Astrocyte of the cerebellum (primary cell): ENCODE measurements around the gene CNTNAP2.

Source experiments
- DNase-seq: peaks from one replicate; pipeline ENCODE4 v3.0.0-alpha.2; 2011; ENCODE audit warnings: low read depth
- H3K4me3 ChIP-seq: 2 replicates; pipeline ENCODE4 v1.5.1; 2011; ENCODE audit warnings: mild to moderate bottlenecking, low read depth, low read length, moderate library complexity
- in situ Hi-C: cut with HindIII; loops from 2 replicates; pipeline ENCODE4 v1.10.0; 2017; ENCODE audit warnings: low sequenced_read_pairs
- TF ChIP-seq, protein P1 (sequence below): IDR thresholded peaks from 2 replicates; pipeline ENCODE4 v1.5.1; 2012; ENCODE audit warnings: low read length, low read depth, moderate library complexity, mild to moderate bottlenecking; ENCODE audit errors: missing control alignments

The CNTNAP2 gene

DNA sequence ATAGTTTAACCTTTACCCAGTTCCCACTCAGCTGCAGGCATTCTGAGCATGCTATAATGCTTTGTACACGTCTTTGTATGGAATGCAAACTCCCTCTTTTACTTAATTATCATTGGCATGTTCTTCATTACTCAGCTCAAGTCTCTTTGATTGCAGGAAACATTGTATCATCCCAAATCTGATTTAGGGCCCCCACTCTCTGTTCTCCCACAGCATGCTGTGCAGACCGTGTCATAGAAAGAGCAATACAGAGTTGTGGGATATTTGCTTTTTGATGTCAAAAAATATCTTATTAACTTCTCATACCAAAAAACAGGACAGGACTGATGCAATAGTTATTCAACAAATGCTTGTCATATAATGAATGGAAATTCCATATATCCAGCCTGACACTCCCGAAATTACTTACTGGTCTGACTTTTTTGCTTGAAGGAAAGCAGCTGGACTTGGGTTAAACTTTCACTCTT lies 1392.5 kb downstream of the CNTNAP2 start:
- in situ Hi-C loops: loop anchor here (25.0 kb wide), 1 partner anchor 97 kb away; no protein-coding TSS in a partner anchor
- TF ChIP-seq, protein P1, sequence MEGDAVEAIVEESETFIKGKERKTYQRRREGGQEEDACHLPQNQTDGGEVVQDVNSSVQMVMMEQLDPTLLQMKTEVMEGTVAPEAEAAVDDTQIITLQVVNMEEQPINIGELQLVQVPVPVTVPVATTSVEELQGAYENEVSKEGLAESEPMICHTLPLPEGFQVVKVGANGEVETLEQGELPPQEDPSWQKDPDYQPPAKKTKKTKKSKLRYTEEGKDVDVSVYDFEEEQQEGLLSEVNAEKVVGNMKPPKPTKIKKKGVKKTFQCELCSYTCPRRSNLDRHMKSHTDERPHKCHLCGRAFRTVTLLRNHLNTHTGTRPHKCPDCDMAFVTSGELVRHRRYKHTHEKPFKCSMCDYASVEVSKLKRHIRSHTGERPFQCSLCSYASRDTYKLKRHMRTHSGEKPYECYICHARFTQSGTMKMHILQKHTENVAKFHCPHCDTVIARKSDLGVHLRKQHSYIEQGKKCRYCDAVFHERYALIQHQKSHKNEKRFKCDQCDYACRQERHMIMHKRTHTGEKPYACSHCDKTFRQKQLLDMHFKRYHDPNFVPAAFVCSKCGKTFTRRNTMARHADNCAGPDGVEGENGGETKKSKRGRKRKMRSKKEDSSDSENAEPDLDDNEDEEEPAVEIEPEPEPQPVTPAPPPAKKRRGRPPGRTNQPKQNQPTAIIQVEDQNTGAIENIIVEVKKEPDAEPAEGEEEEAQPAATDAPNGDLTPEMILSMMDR: no peak
- no peak for DNase-seq
- H3K4me3 ChIP-seq: no peak overlapping the region

DNA sequence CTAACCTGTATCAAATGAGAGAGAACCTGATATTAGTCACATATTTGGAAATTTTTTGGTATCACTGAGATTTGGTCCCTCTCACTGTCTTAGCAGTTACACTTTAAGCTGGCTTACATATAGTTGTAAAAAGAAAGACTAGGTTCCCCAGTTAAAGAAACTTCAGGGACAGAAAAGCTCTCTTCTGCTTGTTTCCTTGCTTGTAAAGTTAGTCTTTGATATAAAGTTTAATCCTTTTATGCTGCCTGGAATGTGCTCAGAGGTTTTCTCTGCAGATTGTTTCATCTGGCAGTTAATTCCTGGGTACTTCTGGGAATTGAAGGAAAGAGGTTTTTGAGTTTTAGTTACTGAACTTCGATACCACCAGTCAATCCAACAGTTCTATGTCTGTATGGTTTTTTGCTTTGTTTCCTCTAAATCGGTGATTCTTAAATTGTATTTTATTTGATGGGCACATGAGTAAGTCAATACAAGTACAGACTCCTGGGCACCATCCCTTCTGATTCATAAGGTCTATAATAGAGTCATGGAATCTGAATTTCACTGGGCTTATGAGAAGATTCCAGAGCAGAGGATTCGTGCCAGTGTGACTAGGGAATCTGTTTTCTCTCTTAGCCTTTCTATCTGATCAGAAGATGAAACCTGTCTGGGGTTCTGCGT lies 1393.1 kb downstream of the CNTNAP2 start:
- DNase-seq: no peak
- TF ChIP-seq, protein P1: no peak
- no peak overlapping the region for H3K4me3 ChIP-seq
- in situ Hi-C loops: loop anchor here (25.0 kb wide), 1 partner anchor 97 kb away; no protein-coding TSS in a partner anchor

DNA sequence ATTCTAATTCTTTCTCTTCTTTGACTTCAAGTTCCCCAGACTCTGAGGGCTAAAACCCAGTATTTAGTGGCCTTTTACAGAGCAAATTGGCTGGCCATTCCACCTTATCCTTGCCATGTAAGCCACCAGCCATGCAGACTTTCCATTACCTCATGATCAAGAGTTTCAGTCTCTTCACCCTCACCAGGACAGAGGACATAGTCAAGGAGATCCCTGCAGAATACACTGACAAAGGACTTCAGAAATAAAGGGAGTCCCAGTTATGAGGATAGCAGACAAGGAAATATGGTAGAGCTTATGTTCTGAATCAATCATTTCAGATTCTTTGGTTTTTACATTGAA lies 1393.6 kb downstream of the CNTNAP2 start:
- DNase-seq: no peak
- in situ Hi-C loops: loop anchor here (25.0 kb wide), 1 partner anchor 98 kb away; no protein-coding TSS in a partner anchor
- no peak overlapping the region for H3K4me3 ChIP-seq
- TF ChIP-seq, protein P1: no peak

DNA sequence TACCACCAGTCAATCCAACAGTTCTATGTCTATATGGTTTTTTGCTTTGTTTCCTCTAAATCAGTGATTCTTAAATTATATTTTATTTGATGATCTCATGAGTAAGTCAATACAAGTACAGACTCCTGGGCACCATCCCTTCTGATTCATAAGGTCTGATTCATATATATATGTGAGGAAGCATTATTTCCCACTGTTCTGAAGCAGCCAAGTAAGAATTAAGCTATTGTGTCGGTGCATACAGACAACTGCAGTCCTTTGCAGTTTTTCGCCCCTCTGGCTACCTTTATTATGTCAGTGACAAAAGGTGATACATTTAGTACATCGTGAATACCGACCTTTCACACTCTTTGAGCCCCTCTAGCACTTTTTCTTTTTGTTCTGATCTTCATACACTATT lies 1394.3 kb downstream of the CNTNAP2 start:
- TF ChIP-seq, protein P1: no peak
- peak; percentile 9 for DNase-seq
- in situ Hi-C loops: loop anchor here (25.0 kb wide), 1 partner anchor 99 kb away; no protein-coding TSS in a partner anchor
- H3K4me3 ChIP-seq: no peak overlapping the region

DNA sequence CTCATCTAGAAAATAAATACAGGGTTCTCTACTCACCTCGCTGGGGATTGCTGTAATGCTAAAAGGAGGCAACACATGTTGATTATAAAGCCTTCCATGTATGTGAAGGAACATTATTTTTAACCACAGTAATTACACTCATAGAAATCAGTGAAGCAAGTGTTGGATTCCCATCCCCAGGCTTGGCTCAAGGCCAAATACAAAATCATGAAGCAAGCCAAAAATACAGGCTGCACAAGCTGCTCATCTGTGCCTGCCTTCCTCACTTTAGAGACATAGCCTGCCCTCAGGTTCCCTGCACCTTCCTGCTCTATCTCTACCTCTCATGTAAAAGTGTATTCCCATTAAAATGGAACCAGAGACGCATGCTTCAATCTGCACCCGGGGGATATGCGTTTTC lies 1396.8 kb downstream of the CNTNAP2 start:
- no peak for DNase-seq
- H3K4me3 ChIP-seq: no peak overlapping the region
- TF ChIP-seq, protein P1: no peak
- in situ Hi-C loops: loop anchor here (25.0 kb wide), 1 partner anchor 101 kb away; no protein-coding TSS in a partner anchor

DNA sequence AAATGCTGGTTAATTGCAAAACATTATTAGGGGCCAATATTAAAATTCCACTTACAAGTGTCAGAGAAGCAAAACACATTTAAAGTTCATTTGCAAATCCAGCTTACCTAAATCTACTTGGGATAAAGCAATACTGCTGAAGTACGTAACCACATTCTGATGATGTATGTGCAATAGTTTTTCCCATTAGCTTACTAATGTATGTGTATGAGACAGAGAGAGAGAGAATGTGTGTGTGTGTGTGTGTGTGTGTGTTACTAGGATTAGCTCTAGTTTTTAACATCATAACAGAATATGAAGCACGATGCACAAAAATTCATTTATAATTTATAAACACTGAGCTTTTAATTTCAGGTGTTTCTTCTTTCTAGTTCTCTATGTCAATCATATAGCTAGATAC lies 1399.8 kb downstream of the CNTNAP2 start:
- DNase-seq: no peak
- H3K4me3 ChIP-seq: no peak overlapping the region
- TF ChIP-seq, protein P1: no peak
- in situ Hi-C loops: loop anchor here (25.0 kb wide), 1 partner anchor 104 kb away; no protein-coding TSS in a partner anchor
